ENCODE data around the gene SLC25A21. TPM values are rescaled to one million over a fixed set of nuclear protein-coding genes. Genes with fewer than 3 reads are reported as not detected.
A peak's percentile ranks its signal among the peaks of the same experiment; 100 is the strongest.

The SLC25A21 gene
- polyA plus RNA-seq, 1 experiment: 0.50 TPM

DNA sequence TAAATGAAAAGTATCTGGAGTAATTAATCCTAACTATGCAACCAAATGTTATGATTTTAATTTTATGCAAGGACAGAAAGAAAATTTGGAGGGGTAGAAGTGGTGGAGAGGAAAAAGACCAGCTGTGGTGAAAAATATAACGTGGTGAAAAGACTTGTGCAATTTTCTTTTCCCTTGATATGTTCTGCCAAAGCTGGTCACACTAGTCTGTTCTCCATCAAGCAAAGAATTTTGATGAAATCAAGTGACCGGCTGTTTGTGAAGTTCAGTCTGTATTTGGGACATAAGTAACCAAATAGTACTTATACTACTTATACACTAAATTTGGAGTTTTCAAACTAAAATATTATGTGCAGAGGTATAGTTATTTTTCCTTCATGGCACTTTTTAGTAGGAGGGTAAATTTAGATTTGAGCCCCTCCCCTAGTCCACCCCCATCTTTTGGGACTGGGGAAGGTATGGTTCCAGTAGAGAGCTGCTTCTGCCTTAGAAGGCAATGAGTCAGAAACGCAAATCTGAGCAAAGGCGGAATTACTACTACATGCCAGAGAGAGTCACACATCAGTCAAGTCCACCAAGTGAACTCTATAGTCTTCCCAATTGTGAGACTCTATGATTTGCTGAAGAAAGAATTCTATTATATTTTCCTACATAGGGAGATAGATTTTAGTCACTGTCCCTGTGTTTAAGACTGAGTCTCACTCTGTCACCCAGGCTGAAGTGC, 229.7 kb downstream of the SLC25A21 start:
- Histone ChIP-seq H3K36me3 (ENCODE audit: control insufficient read depth, insufficient read depth, low read length) (no peaks in the 10 kb centered on the region), H3K4me3 (ENCODE audit: low read depth, low read length) (no peak overlapping the region), H3K27me3 (ENCODE audit: control insufficient read depth, insufficient read depth, low read length) (no peaks in the 10 kb centered on the region)
- ChIA-PET POLR2A (interaction anchor here (0.6 kb wide), 1 partner anchor 33 kb away, joined by 3 read pairs; no protein-coding TSS in a partner anchor), CTCF (interaction anchor here (0.6 to 3.6 kb wide), 31 partner anchors 8 to 389 kb away, joined by 3 to 17 read pairs (median 4); no protein-coding TSS in a partner anchor)
- TF ChIP-seq, protein P1, sequence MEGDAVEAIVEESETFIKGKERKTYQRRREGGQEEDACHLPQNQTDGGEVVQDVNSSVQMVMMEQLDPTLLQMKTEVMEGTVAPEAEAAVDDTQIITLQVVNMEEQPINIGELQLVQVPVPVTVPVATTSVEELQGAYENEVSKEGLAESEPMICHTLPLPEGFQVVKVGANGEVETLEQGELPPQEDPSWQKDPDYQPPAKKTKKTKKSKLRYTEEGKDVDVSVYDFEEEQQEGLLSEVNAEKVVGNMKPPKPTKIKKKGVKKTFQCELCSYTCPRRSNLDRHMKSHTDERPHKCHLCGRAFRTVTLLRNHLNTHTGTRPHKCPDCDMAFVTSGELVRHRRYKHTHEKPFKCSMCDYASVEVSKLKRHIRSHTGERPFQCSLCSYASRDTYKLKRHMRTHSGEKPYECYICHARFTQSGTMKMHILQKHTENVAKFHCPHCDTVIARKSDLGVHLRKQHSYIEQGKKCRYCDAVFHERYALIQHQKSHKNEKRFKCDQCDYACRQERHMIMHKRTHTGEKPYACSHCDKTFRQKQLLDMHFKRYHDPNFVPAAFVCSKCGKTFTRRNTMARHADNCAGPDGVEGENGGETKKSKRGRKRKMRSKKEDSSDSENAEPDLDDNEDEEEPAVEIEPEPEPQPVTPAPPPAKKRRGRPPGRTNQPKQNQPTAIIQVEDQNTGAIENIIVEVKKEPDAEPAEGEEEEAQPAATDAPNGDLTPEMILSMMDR (IDR thresholded peaks at IDR 0.05; ENCODE audit: insufficient read depth, low read depth, low read length): no peak
- no peak for DNase-seq (ENCODE audit: low read depth)

DNA sequence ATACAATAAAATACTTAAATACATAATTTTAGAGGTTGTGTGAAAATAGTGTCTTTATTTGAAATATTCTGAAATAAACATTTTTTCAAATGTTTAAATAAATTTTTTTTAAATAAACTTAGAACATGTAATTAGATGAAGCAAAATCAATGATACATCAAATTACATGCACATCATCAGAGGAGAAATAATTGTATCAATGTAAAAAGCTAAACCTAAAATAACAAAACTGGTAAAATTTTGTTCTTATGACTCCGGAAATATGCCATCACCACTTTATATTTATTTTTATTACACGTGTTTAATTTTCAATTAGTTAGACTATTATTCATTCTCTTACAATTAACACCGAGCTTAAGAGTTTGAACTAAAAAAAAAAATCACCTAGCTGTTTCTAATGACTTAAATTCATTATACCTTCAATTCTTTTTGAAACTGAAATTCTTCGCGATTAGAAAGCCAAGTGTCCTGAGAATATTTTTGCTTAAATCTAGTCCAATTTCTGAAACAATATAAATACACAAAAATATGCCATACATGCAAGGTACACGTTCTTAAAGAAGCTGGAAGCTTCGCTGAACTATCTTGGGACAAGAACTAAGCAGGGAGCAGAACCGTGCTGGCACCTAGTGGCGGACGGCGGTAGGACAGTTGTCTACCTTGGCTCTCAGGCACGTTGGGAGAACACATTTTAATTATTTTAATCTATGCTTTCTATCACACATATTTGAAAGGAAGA, 230.5 kb downstream of the SLC25A21 start:
- POLR2A ChIA-PET: interaction anchor here (0.6 kb wide), 1 partner anchor 33 kb away, joined by 3 read pairs; no protein-coding TSS in a partner anchor
- DNase-seq (ENCODE audit: low read depth): no peak
- CTCF ChIA-PET: interaction anchor here (0.5 to 3.6 kb wide), 37 partner anchors 8 to 1141 kb away, joined by 3 to 17 read pairs (median 4); no protein-coding TSS in a partner anchor

DNA sequence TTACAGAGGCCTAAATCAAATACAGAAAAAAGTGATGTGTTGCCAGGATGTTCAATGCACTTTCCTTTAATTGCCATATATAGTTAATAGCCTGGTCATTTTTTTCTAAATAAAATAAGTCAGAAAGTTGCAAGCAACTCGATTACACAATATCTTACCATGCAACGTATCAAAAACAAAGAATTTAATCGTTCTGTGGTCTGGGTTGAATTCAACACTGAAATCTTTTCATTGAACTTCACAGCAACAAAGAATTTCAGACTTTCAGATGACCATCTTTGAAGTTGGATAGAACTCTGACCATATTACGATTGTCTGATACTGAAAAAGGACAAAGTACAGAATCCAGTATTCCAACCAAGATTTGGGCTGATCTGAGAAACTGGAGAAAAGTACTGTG, 231.9 kb downstream of the SLC25A21 start:
- no peak for DNase-seq (ENCODE audit: low read depth)
- H3K4me3 ChIP-seq (ENCODE audit: low read depth, low read length): no peak overlapping the region
- H3K27me3 ChIP-seq (ENCODE audit: control insufficient read depth, insufficient read depth, low read length): no peaks in the 10 kb centered on the region
- TF ChIP-seq, protein P1 (IDR thresholded peaks at IDR 0.05; ENCODE audit: insufficient read depth, low read depth, low read length): no peak
- CTCF ChIA-PET: interaction anchor here (3.6 kb wide), 1 partner anchor 10 kb away, joined by 12 read pairs; no protein-coding TSS in a partner anchor
- POLR2A ChIA-PET: no interaction called here
- H3K36me3 ChIP-seq (ENCODE audit: control insufficient read depth, insufficient read depth, low read length): no peaks in the 10 kb centered on the region

More for the DNA sequence above, 230.5 kb downstream of the SLC25A21 start:
- H3K36me3 ChIP-seq (ENCODE audit: control insufficient read depth, insufficient read depth, low read length): no peaks in the 10 kb centered on the region
- no peak overlapping the region for H3K4me3 ChIP-seq (ENCODE audit: low read depth, low read length)
- H3K27me3 ChIP-seq (ENCODE audit: control insufficient read depth, insufficient read depth, low read length): no peaks in the 10 kb centered on the region
- TF ChIP-seq, protein P1 (IDR thresholded peaks at IDR 0.05; ENCODE audit: insufficient read depth, low read depth, low read length): peak; percentile 98

DNA sequence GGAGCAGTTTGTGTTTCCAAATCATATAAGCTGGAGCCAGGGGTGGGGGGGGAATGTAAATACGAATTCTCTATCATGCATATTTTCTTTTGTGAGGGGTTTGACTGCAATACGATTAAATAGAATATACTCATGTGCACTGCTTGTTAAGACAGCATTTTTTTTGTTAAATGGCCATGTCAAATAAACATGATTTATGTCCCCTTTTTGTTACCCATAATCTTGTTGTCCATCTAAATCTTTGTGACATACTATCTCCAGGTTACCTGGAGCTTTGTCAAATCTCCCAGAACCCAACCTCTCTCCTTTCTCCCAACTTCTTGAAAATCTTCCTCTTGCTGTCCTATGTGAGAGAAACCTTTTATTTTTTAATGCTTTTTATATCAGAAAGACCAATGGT, 233.1 kb downstream of the SLC25A21 start:
- ChIA-PET POLR2A (no interaction called here), CTCF (no interaction called here)
- TF ChIP-seq, protein P1 (IDR thresholded peaks at IDR 0.05; ENCODE audit: insufficient read depth, low read depth, low read length): no peak
- Histone ChIP-seq H3K4me3 (ENCODE audit: low read depth, low read length) (no peak overlapping the region), H3K27me3 (ENCODE audit: control insufficient read depth, insufficient read depth, low read length) (no peaks in the 10 kb centered on the region), H3K36me3 (ENCODE audit: control insufficient read depth, insufficient read depth, low read length) (no peaks in the 10 kb centered on the region)
- DNase-seq (ENCODE audit: low read depth): no peak

DNA sequence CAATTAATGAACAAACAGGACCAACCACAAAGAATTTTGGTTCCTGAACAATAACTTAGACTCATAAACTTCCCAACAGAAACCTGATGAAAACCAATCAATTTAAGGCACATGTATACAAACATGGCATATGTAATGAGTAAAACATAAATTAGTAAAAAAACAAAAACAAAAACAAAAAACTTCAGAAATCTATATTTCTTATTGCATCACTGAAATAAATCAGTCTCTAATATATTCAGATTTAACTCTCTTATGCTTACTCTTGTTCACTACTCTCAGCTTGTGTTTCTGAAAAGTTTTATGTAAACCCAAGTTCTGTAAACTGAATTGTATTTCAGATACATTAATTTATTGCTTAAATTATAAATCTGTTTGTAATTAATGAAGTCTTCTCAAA, 233.7 kb downstream of the SLC25A21 start:
- no peak for DNase-seq (ENCODE audit: low read depth)
- Histone ChIP-seq H3K4me3 (ENCODE audit: low read depth, low read length) (no peak overlapping the region), H3K27me3 (ENCODE audit: control insufficient read depth, insufficient read depth, low read length) (no peaks in the 10 kb centered on the region), H3K36me3 (ENCODE audit: control insufficient read depth, insufficient read depth, low read length) (no peaks in the 10 kb centered on the region)
- TF ChIP-seq, protein P1 (IDR thresholded peaks at IDR 0.05; ENCODE audit: insufficient read depth, low read depth, low read length): no peak
- POLR2A ChIA-PET: no interaction called here
- CTCF ChIA-PET: no interaction called here
